ENCODE measurements around the gene CDH23. TPM values are rescaled to one million over a fixed set of nuclear protein-coding genes. Genes with fewer than 3 reads are reported as not detected.

The CDH23 gene
- total and polyA plus RNA-seq, 2 experiments from 2014 or later: 0.30 to 1.5 TPM

DNA sequence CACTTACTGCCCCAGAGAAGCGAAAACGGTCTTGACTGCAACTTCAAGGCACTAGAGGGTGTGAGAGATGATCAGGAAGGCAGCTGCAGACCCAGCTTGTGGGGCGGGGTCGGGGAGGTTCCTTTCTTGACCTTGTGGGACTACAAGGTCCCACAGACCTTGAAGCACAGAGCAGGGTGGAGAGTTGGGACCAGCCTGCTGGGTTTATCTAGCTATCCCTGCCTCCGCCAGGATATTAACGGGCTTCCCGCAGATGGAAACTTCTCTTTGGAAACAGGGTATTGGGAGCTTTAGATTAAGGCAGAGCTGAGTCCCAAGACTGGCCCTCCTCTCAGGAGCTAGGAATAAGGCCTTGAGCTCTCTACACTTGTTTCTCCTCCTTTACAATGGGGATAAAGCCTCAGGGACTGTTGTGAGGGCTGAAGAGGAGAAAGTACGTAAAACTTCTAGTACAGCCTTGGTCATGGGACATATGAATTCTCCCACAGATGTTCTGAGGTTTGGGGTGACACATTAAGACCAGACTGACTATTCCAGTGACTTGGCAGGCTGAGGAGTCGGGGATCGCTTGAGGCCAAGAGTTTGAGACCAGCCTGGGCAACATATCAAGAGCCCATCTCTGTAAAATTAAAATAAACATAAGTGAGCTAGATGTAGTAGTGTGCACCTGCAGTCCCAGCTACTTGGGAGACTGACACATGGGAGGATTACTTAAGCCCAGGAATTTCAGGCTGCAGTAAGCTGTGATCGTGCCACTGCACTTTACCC is 153.2 kb downstream of the CDH23 start:
- H3K27me3 ChIP-seq: peaks cover 2% of the 10 kb centered on the region
- no peak overlapping the region for H3K27ac ChIP-seq
- TF ChIP-seq EZH2 (IDR thresholded peaks at IDR 0.05; ENCODE audit: borderline replicate concordance) (no peak), EZH2phosphoT487 (IDR thresholded peaks at IDR 0.05; ENCODE audit: low read depth, severe bottlenecking, unreplicated experiment) (no peak)
- TF ChIP-seq, protein P1, sequence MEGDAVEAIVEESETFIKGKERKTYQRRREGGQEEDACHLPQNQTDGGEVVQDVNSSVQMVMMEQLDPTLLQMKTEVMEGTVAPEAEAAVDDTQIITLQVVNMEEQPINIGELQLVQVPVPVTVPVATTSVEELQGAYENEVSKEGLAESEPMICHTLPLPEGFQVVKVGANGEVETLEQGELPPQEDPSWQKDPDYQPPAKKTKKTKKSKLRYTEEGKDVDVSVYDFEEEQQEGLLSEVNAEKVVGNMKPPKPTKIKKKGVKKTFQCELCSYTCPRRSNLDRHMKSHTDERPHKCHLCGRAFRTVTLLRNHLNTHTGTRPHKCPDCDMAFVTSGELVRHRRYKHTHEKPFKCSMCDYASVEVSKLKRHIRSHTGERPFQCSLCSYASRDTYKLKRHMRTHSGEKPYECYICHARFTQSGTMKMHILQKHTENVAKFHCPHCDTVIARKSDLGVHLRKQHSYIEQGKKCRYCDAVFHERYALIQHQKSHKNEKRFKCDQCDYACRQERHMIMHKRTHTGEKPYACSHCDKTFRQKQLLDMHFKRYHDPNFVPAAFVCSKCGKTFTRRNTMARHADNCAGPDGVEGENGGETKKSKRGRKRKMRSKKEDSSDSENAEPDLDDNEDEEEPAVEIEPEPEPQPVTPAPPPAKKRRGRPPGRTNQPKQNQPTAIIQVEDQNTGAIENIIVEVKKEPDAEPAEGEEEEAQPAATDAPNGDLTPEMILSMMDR (IDR thresholded peaks at IDR 0.05; ENCODE audit: poor library complexity): no peak
- WGBS (ENCODE audit: low lambda C conversion rate, missing lambda C conversion rate): 87% methylated on average over 11 of the region's 11 CpGs
- no peaks in the 10 kb centered on the region for H3K36me3 ChIP-seq (replicated peaks; ENCODE audit: insufficient read depth, low read depth)
- no peak overlapping the region for H3K4me2 ChIP-seq
- H3K9me3 ChIP-seq (ENCODE audit: low read depth): no peaks in the 10 kb centered on the region
- H3K4me3 ChIP-seq: no peak overlapping the region
- no peaks in the 10 kb centered on the region for H4K20me1 ChIP-seq (ENCODE audit: insufficient read depth, poor library complexity, severe bottlenecking)
- H3K79me2 ChIP-seq: no peaks in the 10 kb centered on the region
- H2AFZ ChIP-seq: no peak overlapping the region
- H3K9me2 ChIP-seq (replicated peaks; ENCODE audit: insufficient read depth): no peaks in the 10 kb centered on the region
- no peak for DNase-seq (ENCODE audit: low spot score)
- H3K4me1 ChIP-seq (ENCODE audit: insufficient read depth): peaks cover 5% of the 10 kb centered on the region

DNA sequence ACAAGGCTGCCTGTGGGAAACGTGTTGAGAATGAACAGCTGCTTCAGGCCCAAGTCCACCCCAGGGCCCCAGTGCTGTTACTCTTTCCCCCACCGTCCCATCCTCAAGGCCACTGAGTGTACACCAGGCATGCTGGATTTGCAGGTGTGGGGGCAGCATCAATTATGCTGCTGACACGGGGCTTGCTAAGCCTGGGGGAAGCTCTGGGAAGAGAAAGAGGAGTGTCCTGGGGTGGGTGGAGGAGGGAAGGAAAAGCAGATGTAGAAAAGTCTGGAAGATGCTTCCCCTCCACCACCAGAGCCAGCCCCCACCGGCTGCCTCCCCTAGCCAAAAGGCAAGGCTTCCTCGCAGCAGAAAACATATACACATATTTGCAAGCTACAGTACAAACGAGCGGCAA is 153.9 kb downstream of the CDH23 start:
- Histone ChIP-seq H3K9me3 (ENCODE audit: low read depth) (no peaks in the 10 kb centered on the region), H3K9me2 (replicated peaks; ENCODE audit: insufficient read depth) (no peaks in the 10 kb centered on the region), H3K27me3 (peaks cover 2% of the 10 kb centered on the region), H3K36me3 (replicated peaks; ENCODE audit: insufficient read depth, low read depth) (no peaks in the 10 kb centered on the region), H3K4me3 (no peak overlapping the region), H3K27ac (no peak overlapping the region), H3K4me2 (no peak overlapping the region), H4K20me1 (ENCODE audit: insufficient read depth, poor library complexity, severe bottlenecking) (no peaks in the 10 kb centered on the region), H3K4me1 (ENCODE audit: insufficient read depth) (peaks cover 5% of the 10 kb centered on the region), H2AFZ (no peak overlapping the region), H3K79me2 (no peaks in the 10 kb centered on the region)
- 62% methylated on average over 7 of the region's 7 CpGs for WGBS (ENCODE audit: low lambda C conversion rate, missing lambda C conversion rate)
- no peak for DNase-seq (ENCODE audit: low spot score)
- TF ChIP-seq, protein P1 (IDR thresholded peaks at IDR 0.05; ENCODE audit: poor library complexity): no peak
- no peak for TF ChIP-seq EZH2 (IDR thresholded peaks at IDR 0.05; ENCODE audit: borderline replicate concordance)
- TF ChIP-seq EZH2phosphoT487 (IDR thresholded peaks at IDR 0.05; ENCODE audit: low read depth, severe bottlenecking, unreplicated experiment): no peak

- DNase-seq (ENCODE audit: low spot score): no peak
- WGBS (ENCODE audit: low lambda C conversion rate, missing lambda C conversion rate): 96% methylated on average over 3 of the region's 3 CpGs
These were observed 155.2 kb downstream of the CDH23 start for GRCh38 chr10:71551970-71552369.

More at GRCh38 chr10:71551970-71552369, 155.2 kb downstream of the CDH23 start:
- Histone ChIP-seq H3K79me2 (no peaks in the 10 kb centered on the region), H3K4me2 (no peak overlapping the region), H3K4me3 (no peak overlapping the region), H4K20me1 (ENCODE audit: insufficient read depth, poor library complexity, severe bottlenecking) (no peaks in the 10 kb centered on the region), H3K36me3 (replicated peaks; ENCODE audit: insufficient read depth, low read depth) (no peaks in the 10 kb centered on the region), H3K4me1 (ENCODE audit: insufficient read depth) (peaks cover 5% of the 10 kb centered on the region), H3K27me3 (peaks cover 2% of the 10 kb centered on the region), H3K9me2 (replicated peaks; ENCODE audit: insufficient read depth) (no peaks in the 10 kb centered on the region), H3K27ac (no peak overlapping the region), H2AFZ (no peak overlapping the region), H3K9me3 (ENCODE audit: low read depth) (no peaks in the 10 kb centered on the region)
- TF ChIP-seq EZH2 (IDR thresholded peaks at IDR 0.05; ENCODE audit: borderline replicate concordance) (no peak), EZH2phosphoT487 (IDR thresholded peaks at IDR 0.05; ENCODE audit: low read depth, severe bottlenecking, unreplicated experiment) (no peak)
- TF ChIP-seq, protein P1 (IDR thresholded peaks at IDR 0.05; ENCODE audit: poor library complexity): no peak
